ENCODE measurements around the gene THYN1. TPM values are rescaled to one million over a fixed set of nuclear protein-coding genes. Genes with fewer than 3 reads are reported as not detected.
"Not testable (repeated sequence)": the region's sequence is repeated elsewhere in the genome, so short reads cannot be mapped to it uniquely, and the experiment has no call there.

Gene THYN1
- total and polyA plus RNA-seq, 4 donors, result 30.1 to 67.4 (median 35.8) TPM

GRCh38 chr11:134287561-134287960, 34.4 kb upstream of the THYN1 start:
- no peak overlapping the region for H3K4me3 ChIP-seq
- no peak overlapping the region for H3K27ac ChIP-seq (ENCODE audit: low read depth in 1 of 2, low read length in 1 of 2)
- no peaks in the 10 kb centered on the region for H3K36me3 ChIP-seq (ENCODE audit: control insufficient read depth in 4 of 4, insufficient read depth in 4 of 4, low read length in 4 of 4)
- H3K27me3 ChIP-seq (ENCODE audit: control insufficient read depth in 3 of 3, insufficient read depth in 3 of 3, low read length in 2 of 3), result no peaks in the 10 kb centered on the region
- DNase-seq (no peak), ATAC-seq (ENCODE audit: insufficient read depth, low FRiP score) (no peak)
- no peaks in the 10 kb centered on the region for H3K9me3 ChIP-seq (ENCODE audit: control insufficient read depth in 4 of 4, insufficient read depth in 3 of 4, low read length in 3 of 4)
- TF ChIP-seq CTCF (IDR thresholded peaks at IDR 0.05; ENCODE audit: control extremely low read depth, extremely low read depth), result no peak
- 90 to 94% methylated on average over 12 of the region's 12 CpGs for WGBS, 2 donors
- H3K4me1 ChIP-seq (ENCODE audit: control insufficient read depth in 5 of 5, insufficient read depth in 5 of 5, low read length in 5 of 5), result peaks cover 0 to under 1% (median 0%) of the 10 kb centered on the region in 5 donors
- no peak overlapping the region for H3K9ac ChIP-seq (ENCODE audit: insufficient read depth in 1 of 2, low read length in 2 of 2)

GRCh38 chr11:134284349-134284748, 31.2 kb upstream of the THYN1 start:
- peaks cover 0 to 12% (median 7%) of the 10 kb centered on the region in 3 donors for H3K27me3 ChIP-seq (ENCODE audit: control insufficient read depth in 3 of 3, insufficient read depth in 3 of 3, low read length in 2 of 3)
- H3K9me3 ChIP-seq (ENCODE audit: control insufficient read depth in 4 of 4, insufficient read depth in 3 of 4, low read length in 3 of 4); H3K27ac ChIP-seq (ENCODE audit: low read depth in 1 of 2, low read length in 1 of 2); H3K4me3 ChIP-seq; H3K4me1 ChIP-seq (ENCODE audit: control insufficient read depth in 5 of 5, insufficient read depth in 5 of 5, low read length in 5 of 5); H3K36me3 ChIP-seq (ENCODE audit: control insufficient read depth in 4 of 4, insufficient read depth in 4 of 4, low read length in 4 of 4); H3K9ac ChIP-seq (ENCODE audit: insufficient read depth in 1 of 2, low read length in 2 of 2); ATAC-seq (ENCODE audit: insufficient read depth, low FRiP score); DNase-seq: not testable (repeated sequence)
- whole genome bisulfite sequencing, 2 donors, result 88 to 92% methylated on average over 5 of the region's 5 CpGs

- TF ChIP-seq CTCF (IDR thresholded peaks at IDR 0.05; ENCODE audit: control extremely low read depth, extremely low read depth), result no peak
- Histone ChIP-seq H3K4me3 (no peak overlapping the region), H3K9me3 (ENCODE audit: control insufficient read depth in 4 of 4, insufficient read depth in 3 of 4, low read length in 3 of 4) (peaks cover 0 to 1% (median under 1%) of the 10 kb centered on the region in 4 donors), H3K9ac (ENCODE audit: insufficient read depth in 1 of 2, low read length in 2 of 2) (no peak overlapping the region), H3K27ac (ENCODE audit: low read depth in 1 of 2, low read length in 1 of 2) (no peak overlapping the region), H3K36me3 (ENCODE audit: control insufficient read depth in 4 of 4, insufficient read depth in 4 of 4, low read length in 4 of 4) (no peaks in the 10 kb centered on the region), H3K4me1 (ENCODE audit: control insufficient read depth in 5 of 5, insufficient read depth in 5 of 5, low read length in 5 of 5) (peaks cover 0 to 2% (median 0%) of the 10 kb centered on the region in 5 donors), H3K27me3 (ENCODE audit: control insufficient read depth in 3 of 3, insufficient read depth in 3 of 3, low read length in 2 of 3) (peaks cover 0 to 19% (median 11%) of the 10 kb centered on the region in 3 donors)
- ATAC-seq (ENCODE audit: insufficient read depth, low FRiP score), result no peak
- no peak for DNase-seq
- WGBS, 2 donors, result 90% methylated on average over 16 of the region's 16 CpGs
Measured at GRCh38 chr11:134283461-134284230, 30.5 kb upstream of the THYN1 start.

- H3K27ac ChIP-seq (ENCODE audit: low read depth in 1 of 2, low read length in 1 of 2), result no peak overlapping the region
- H3K36me3 ChIP-seq (ENCODE audit: control insufficient read depth in 4 of 4, insufficient read depth in 4 of 4, low read length in 4 of 4), result no peaks in the 10 kb centered on the region
- no peak for TF ChIP-seq CTCF (IDR thresholded peaks at IDR 0.05; ENCODE audit: control extremely low read depth, extremely low read depth)
- no peak overlapping the region for H3K4me3 ChIP-seq
- peaks cover 0 to 2% (median 0%) of the 10 kb centered on the region in 5 donors for H3K4me1 ChIP-seq (ENCODE audit: control insufficient read depth in 5 of 5, insufficient read depth in 5 of 5, low read length in 5 of 5)
- peaks cover 0 to 6% (median 4%) of the 10 kb centered on the region in 4 donors for H3K9me3 ChIP-seq (ENCODE audit: control insufficient read depth in 4 of 4, insufficient read depth in 3 of 4, low read length in 3 of 4)
- DNase-seq (no peak), ATAC-seq (ENCODE audit: insufficient read depth, low FRiP score) (peak; percentile 47)
- peaks cover 0 to 31% (median 22%) of the 10 kb centered on the region in 3 donors for H3K27me3 ChIP-seq (ENCODE audit: control insufficient read depth in 3 of 3, insufficient read depth in 3 of 3, low read length in 2 of 3)
- H3K9ac ChIP-seq (ENCODE audit: insufficient read depth in 1 of 2, low read length in 2 of 2), result no peak overlapping the region
- 85 to 86% methylated on average over 22 of the region's 22 CpGs for WGBS, 2 donors
Measured at GRCh38 chr11:134282121-134283045, 29.2 kb upstream of the THYN1 start.

GRCh38 chr11:134281635-134282034, 28.5 kb upstream of the THYN1 start:
- not testable (repeated sequence) for H3K4me1 ChIP-seq (ENCODE audit: control insufficient read depth in 5 of 5, insufficient read depth in 5 of 5, low read length in 5 of 5); H3K36me3 ChIP-seq (ENCODE audit: control insufficient read depth in 4 of 4, insufficient read depth in 4 of 4, low read length in 4 of 4); ATAC-seq (ENCODE audit: insufficient read depth, low FRiP score); DNase-seq; H3K4me3 ChIP-seq; H3K9me3 ChIP-seq (ENCODE audit: control insufficient read depth in 4 of 4, insufficient read depth in 3 of 4, low read length in 3 of 4); H3K9ac ChIP-seq (ENCODE audit: insufficient read depth in 1 of 2, low read length in 2 of 2); H3K27ac ChIP-seq (ENCODE audit: low read depth in 1 of 2, low read length in 1 of 2)
- H3K27me3 ChIP-seq (ENCODE audit: control insufficient read depth in 3 of 3, insufficient read depth in 3 of 3, low read length in 2 of 3), result peaks cover 0 to 38% (median 24%) of the 10 kb centered on the region in 3 donors
- WGBS, 2 donors, result 87% methylated on average over 9 to 14 of the region's 17 CpGs
